ENCODE measurements around the gene CFD.
"Not testable (repeated sequence)": the region's sequence is repeated elsewhere in the genome, so short reads cannot be mapped to it uniquely, and the experiment has no call there.

The CFD gene

GRCh38 chr19:825897-826644, 33.4 kb upstream of the CFD start:
- no peak for DNase-seq (ENCODE audit: extremely low read depth in 1 of 2, low read depth in 1 of 2)

DNA sequence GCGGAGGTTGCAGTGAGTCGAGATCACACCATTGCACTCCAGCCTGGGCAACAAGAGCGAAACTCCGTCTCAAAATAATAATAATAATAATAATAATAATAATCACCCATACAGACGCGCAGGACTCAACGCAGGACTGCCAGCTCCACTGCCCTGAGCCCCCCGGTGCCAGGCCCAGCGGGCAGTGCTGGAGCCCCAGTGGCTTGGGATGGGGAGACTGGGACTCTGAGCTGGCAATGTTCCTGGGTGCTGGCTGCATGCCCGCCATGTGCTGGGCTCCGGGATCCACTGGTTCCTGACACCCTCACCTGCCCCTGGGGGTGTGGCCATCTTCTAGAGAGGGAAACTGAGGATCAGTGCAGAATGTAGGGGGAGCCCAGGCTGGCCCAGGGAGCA, 32.2 kb upstream of the CFD start:
- DNase-seq (ENCODE audit: extremely low read depth in 1 of 2, low read depth in 1 of 2) = no peak

DNA sequence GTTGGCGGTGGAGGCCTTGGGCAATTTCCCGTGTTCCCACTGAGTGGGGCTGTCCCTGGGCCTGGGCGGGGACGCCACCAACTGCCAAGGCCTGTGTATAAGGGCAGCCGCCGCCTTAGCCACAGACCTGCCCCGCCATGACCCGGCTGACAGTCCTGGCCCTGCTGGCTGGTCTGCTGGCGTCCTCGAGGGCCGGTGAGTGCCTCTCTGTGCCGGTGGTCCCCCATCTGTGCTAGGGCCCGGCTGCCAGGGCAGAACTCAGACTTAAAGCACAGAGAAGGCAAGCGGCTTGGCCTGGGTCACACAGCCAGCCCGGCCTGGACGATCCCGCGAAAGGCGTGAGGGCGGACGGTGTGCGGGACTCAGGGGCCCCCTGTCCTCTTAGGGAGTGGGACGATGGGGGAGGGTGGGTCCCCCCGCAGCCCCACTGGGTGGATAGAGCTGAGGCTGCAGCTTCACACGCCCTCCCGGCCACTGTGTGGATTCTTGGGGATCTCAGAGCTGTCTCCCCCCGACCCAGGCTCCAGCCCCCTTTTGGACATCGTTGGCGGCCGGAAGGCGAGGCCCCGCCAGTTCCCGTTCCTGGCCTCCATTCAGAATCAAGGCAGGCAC, 31.6 kb upstream of the CFD start, which contains the start of gene AZU1:
Gene AZU1, plus strand, starts transcription at position 128 of the 612 bp plus-strand sequence. Its CDS starts 10 bp downstream, at position 138.
- no peak for DNase-seq (ENCODE audit: extremely low read depth in 1 of 2, low read depth in 1 of 2)

DNA sequence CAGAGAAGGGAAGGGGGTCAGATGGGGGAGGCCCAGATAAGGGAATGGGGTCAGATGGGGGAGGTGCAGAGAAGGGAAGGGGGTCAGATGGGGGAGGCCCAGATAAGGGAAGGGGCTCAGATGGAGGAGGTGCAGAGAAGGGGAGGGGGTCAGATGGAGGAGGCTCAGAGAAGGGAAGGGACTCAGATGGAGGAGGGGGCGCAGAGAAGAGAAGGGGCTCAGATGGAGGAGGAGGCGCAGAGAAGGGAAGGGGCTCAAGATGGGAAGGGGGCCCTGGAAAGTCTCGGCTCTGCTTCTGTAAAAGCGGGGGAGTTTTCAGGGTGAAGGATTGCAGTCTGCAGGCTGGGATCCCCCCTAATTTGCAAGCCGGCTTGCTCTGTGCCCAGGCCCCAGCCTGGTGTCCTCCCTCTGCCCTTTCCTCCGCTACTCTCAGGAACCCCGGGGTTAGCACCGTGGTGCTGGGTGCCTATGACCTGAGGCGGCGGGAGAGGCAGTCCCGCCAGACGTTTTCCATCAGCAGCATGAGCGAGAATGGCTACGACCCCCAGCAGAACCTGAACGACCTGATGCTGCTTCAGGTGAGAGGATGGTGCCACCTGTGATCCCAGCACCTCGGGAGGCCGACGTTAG, 30.2 kb upstream of the CFD start:
- DNase-seq (ENCODE audit: extremely low read depth in 1 of 2, low read depth in 1 of 2) = no peak

GRCh38 chr19:831407-832369, 27.8 kb upstream of the CFD start:
- no peak for DNase-seq (ENCODE audit: extremely low read depth in 1 of 2, low read depth in 1 of 2)

DNA sequence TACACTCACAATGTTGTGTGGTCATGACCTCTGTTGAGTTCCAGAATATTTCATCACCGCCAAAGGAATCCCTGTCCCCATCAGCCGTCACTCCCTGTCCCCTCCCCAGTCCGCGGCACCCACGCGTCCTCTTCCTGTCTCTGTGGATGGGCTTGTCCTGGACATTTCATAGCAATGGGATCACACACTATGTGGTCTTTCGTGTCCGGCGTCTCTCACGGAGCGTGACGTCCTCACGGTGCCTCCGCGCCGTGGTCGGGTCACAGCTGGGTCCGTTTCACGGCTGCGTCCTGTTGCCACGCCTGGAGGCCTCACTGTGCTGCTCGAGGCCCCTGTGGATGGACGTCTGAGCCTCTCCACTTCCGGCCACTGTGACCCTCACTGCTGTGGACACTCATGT, 25.2 kb upstream of the CFD start:
- no peak for DNase-seq (ENCODE audit: extremely low read depth in 1 of 2, low read depth in 1 of 2)

DNA sequence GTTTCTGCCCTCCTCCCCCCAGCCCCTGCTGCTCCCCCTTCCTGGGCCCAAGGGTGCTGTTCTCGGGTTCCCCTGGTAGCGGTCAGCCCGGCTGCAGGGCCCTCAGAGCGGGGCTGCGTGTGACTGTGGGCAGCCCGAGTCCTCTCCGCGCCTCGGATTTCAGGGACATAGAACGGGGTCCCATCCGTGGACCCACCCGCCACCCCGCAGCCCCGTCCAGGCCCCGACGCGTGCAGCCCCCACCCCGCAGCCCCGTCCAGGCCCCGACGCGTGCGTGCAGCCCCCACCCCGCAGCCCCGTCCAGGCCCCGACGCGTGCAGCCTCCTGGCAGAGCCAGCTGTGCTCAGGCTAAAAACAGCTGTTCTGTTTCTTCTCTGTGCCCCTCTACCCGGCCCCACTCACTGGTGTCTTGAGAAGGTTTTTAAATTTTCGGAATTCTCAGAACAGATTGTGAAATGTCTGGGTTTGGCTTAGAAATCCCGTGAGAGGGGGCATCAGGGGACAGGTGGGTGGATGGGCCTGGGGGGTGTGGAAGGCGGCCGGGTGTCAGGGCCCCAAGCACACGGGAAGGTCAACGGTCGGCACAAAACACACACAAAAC, 24.2 kb upstream of the CFD start:
- no peak for DNase-seq (ENCODE audit: extremely low read depth in 1 of 2, low read depth in 1 of 2)

DNA sequence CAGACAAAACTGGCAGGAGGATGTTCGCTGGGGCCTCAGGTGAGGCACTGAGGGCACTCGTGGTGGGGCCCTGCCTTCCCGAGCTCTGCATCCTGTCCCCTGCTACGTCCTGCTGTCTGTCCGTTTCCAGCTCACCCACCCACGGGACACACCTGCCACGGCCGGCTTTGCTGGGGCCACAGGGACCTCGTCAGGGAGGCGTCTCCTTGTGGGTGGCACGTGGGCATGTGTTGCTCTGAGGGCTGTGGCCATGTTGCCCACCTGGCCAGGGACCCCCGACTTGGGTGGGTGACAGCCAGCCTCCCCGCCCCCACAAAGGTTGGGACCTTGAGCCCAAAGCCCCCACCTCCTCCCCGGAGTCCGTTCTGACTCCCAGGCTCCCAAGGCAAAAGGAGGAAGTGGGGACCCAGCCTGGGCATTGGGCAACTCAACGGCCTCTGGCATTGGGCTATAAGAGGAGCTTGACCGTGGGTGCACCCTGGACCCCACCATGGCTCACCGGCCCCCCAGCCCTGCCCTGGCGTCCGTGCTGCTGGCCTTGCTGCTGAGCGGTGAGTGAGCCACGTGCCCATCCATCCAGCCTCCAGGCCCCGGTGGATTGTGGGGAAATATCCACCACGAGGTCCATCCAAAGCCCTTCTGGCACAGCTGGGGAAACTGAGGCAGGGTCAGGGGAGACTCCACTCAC, 18.8 kb upstream of the CFD start, which contains the start of gene PRTN3:
Gene PRTN3, plus strand, starts transcription at position 481 of the 688 bp plus-strand sequence. Its CDS starts 10 bp downstream, at position 491.
- no peak for DNase-seq (ENCODE audit: extremely low read depth in 1 of 2, low read depth in 1 of 2)

GRCh38 chr19:842802-843179, 16.7 kb upstream of the CFD start:
- DNase-seq (ENCODE audit: extremely low read depth in 1 of 2, low read depth in 1 of 2) = not testable (repeated sequence)

DNA sequence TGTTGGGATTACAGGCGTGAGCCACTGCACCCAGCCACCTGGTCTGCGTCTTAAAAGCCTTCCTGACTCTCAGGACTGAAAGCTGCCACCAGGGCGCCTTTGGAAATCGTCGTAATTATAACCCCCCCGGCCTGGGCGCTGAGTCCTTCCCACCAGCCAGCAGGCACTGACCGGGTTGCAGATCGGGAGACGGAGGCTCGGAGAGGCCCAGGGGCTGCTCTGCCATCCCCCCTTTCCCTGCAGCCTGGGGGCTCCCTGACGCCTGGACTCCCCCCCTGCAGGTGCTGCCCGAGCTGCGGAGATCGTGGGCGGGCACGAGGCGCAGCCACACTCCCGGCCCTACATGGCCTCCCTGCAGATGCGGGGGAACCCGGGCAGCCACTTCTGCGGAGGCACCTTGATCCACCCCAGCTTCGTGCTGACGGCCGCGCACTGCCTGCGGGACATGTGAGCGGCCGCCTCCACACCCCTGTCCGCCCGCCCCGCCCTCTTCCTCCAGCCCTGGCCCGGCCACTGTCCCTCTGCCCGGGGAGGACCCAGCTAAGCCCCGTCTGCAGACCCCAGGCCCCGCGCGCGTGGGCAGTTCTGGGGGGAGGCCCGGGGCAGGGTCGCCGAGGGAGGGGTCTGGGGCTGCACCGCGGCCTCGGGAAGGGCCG, 16.2 kb upstream of the CFD start:
- DNase-seq (ENCODE audit: extremely low read depth in 1 of 2, low read depth in 1 of 2) = no peak

DNA sequence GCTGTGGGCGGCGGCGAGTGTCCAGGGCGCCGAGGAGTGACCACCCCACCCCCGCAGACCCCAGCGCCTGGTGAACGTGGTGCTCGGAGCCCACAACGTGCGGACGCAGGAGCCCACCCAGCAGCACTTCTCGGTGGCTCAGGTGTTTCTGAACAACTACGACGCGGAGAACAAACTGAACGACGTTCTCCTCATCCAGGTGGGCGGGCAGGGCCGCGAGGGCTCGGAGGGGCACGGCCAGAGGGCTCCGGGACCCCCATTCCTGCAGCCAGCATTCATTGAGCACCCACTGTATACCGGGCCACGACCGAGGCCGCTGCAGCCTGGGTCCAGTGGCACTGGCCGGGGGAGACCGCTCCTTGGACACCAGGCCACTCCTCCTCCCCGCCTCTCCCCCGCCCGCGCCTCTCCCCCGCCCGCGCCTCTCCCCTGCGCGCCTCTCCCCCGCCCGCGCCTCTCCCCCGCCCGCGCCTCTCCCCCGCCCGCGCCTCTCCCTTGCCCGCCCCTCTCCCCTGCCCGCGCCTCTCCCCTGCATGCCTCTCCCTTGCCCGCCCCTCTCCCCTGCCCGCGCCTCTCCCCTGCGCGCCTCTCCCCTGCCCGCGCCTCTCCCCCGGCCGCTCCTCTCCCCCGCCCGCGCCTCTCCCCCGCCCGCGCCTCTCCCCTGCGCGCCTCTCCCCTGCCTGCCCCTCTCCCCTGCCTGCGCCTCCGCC, 15.5 kb upstream of the CFD start:
- no peak for DNase-seq (ENCODE audit: extremely low read depth in 1 of 2, low read depth in 1 of 2)

GRCh38 chr19:844546-844971, 14.9 kb upstream of the CFD start:
- DNase-seq (ENCODE audit: extremely low read depth in 1 of 2, low read depth in 1 of 2) = no peak

DNA sequence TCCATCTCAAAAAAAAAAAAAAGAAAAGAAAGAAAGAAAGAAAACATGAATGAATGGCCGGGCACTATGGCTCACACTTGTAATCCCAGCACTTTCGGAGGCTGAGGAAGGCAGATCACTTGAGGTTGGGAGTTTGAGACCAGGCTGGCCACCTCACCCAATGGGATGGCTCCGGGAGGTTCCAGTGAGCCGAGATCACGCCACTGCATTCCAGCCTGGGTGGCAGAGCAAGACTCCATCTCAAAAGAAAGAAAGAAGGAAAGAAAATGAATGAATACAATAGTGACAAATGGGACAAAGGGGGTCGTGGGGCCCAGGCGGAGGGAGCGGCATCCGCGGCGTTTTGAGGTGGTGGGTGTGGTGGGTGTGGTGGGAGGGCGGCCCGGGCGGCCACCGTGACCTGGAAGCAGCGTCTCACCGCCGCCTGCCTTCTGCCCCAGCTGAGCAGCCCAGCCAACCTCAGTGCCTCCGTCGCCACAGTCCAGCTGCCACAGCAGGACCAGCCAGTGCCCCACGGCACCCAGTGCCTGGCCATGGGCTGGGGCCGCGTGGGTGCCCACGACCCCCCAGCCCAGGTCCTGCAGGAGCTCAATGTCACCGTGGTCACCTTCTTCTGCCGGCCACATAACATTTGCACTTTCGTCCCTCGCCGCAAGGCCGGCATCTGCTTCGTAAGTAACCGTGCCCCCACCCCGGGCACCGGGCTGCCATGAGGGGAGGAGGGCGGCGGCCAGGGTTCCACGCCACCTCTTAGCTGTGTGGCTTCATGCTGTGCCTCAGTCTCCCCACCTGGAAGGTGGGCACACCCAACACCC, 13.6 kb upstream of the CFD start:
- DNase-seq (ENCODE audit: extremely low read depth in 1 of 2, low read depth in 1 of 2) = no peak

DNA sequence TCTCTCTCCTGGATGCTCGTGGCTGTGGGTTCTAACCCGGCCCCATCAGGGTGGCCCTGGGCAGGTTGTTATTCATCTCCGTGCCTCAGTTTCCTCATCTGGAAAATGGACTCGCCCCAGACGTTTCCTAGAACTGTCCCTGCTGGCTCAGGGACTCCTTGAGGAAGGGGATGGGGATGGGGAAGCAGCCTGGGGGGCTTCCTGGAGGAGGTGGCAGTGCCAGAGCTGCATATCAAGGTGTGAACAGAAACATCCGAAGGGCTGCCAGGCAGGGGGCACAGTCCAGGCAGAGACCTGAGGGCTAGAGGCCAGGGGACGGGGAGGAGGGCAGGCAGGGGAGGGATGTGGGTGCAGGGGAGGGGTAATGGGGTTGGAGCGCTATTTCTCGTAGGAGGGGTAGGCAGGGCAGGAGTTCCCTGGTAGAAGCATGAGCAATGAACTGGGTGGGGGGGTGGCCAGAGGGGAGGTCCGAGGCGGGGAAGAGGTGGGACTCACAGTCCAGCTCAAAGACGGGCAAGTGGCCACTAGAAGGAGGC, 11.0 kb upstream of the CFD start:
- DNase-seq (ENCODE audit: extremely low read depth in 1 of 2, low read depth in 1 of 2) = no peak

DNA sequence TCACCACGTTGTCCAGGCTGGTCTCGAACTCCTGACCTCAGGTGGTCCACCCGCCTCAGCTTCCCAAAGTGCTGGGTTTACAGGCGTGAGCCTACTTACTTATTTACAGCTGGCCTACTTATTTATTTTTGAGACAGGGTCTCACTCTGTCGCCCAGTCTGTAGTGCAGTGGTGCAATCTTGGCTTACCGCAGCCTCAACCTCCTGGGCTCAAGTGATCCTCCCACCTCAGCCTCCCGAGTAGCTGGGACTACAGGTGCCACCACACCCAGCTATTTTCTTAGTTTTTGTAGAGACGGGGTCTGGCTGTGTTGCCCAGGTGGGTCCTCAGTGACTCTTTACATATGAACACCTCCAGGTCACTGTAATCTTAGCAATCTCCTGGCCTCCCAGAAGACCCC, 10.3 kb upstream of the CFD start:
- not testable (repeated sequence) for DNase-seq (ENCODE audit: extremely low read depth in 1 of 2, low read depth in 1 of 2)

DNA sequence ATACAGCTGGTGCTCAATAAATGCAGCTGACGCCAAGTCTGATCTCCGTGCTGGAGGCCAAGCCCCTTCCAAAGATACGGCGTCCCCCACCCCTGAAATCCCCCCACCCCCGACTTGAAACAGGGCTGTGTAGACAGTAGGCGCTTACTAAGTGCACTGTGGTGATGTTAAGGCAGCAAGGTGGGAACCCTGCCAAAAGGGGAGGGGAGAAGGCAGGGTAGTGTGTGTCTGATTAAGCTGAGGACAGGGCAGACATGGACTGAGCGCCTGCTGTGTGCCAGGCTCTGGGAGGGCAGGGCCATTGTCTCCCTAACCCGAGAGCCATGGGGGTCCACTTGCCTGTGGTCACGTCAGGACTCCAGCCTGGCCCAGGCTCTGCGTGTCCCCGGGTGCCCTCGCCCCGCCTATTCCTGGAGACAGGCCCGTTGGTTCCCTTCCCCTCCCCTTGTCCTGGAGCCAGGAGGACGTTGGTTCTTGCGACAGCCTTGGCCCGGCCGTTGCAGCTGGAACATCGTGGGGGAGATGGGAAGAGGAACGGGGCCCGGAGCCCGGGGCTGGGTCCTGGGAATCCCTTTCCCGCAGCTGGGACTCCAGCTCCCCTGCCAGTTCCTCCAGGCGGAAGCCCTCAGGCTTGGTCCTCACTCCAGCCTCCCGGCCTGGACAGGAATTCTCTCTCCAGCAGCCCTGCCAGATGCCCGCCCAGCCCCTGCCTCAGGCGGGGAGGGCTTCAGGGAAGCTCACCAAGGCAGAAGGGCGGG, 9.1 kb upstream of the CFD start:
- no peak for DNase-seq (ENCODE audit: extremely low read depth in 1 of 2, low read depth in 1 of 2)

DNA sequence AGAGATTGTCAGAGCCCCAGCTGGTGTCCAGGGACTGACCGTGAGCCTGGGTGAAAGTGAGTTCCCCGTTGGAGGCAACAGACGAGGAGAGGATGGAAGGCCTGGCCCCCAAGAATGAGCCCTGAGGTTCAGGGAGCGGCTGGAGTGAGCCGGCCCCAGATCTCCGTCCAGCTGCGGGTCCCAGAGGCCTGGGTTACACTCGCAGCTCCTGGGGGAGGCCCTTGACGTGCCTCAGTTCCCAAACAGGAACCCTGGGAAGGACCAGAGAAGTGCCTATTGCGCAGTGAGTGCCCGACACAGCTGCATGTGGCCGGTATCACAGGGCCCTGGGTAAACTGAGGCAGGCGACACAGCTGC, 8.5 kb upstream of the CFD start:
- DNase-seq (ENCODE audit: extremely low read depth in 1 of 2, low read depth in 1 of 2) = no peak
